ENCODE results near the gene HRH1. TPM values are rescaled to one million over a fixed set of nuclear protein-coding genes. Genes with fewer than 3 reads are reported as not detected.
"Not testable (repeated sequence)": the region's sequence is repeated elsewhere in the genome, so short reads cannot be mapped to it uniquely, and the experiment has no call there.

Gene HRH1
- total RNA-seq, 1 experiment from 2014 or later, result 1.3 TPM

DNA sequence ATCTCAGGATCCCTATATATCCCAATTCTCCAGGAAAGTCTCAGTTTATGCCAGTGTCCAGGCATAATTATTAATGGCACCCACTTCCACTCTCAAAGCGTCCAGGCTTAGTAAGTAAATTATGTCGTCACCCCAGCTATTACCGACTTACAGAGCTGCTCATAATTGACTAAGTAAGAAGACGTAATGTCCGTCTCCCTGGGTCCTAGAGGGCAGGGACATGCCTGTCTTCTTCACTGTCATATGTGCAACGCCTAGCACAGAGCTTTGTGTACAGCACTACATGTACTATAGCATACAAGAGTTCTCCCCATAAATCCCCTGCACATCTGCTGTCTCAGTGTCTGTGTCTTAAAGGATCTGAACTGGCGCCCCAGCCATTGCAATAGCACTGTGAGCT is 23.9 kb upstream of the HRH1 start:
- no TSS peak for BruUV-seq (replicated peaks)
- CTCF ChIA-PET, result no interaction called here
- H3K9me3 Mint-ChIP-seq (ENCODE audit: unreplicated experiment), result no peaks in the 10 kb centered on the region

DNA sequence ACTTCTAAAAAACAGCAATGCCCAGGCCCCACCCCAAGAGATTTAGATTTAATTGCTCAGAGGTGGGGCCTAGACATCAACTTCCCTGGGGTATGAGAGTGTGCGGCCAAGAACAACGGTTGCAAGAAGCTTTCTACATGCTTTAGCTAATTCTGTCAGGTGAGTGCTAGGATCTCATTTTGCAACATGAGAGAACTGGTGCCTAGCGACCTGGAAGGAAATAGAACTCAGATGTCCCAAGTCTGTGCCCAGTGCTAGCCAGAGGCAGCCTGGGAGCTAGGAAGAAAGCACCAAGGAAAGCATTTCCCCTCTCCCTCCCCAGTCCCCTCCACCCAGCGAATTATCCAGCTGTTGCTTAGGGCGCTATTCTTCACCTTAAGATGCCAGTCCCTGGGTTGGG is 22.9 kb upstream of the HRH1 start:
- Histone ChIP-seq H3K4me1 (no peaks in the 10 kb centered on the region), H3K4me3 (ENCODE audit: low read depth, low read length) (no peak overlapping the region), H3K27me3 (replicated peaks; ENCODE audit: control insufficient read depth, insufficient read depth, low read length) (no peaks in the 10 kb centered on the region), H3K9me3 (no peaks in the 10 kb centered on the region), H3K36me3 (ENCODE audit: control insufficient read depth, insufficient read depth, low read length) (no peaks in the 10 kb centered on the region)
- H3K36me3 Mint-ChIP-seq (ENCODE audit: insufficient read depth, unreplicated experiment), result no peaks in the 10 kb centered on the region
- no peaks in the 10 kb centered on the region for H3K4me1 Mint-ChIP-seq (ENCODE audit: low read depth, unreplicated experiment)
- no peak for TF ChIP-seq CTCF (IDR thresholded peaks at IDR 0.05; ENCODE audit: insufficient read depth in 1 of 2, low read depth in 1 of 2, low read length in 1 of 2, severe bottlenecking in 1 of 2, unreplicated experiment in 1 of 2)
- ChIA-PET CTCF (no interaction called here), POLR2A (no interaction called here)
- H3K27ac Mint-ChIP-seq (ENCODE audit: unreplicated experiment), result no peak overlapping the region
- intact Hi-C loops (cut with micrococcal nuclease; ENCODE audit: unreplicated experiment), result no loop called here
- H3K27me3 Mint-ChIP-seq (ENCODE audit: insufficient read depth, unreplicated experiment), result peaks cover 10% of the 10 kb centered on the region
- BruUV-seq (replicated peaks), result no TSS peak
- H3K4me3 Mint-ChIP-seq (ENCODE audit: unreplicated experiment), result no peak overlapping the region
- no peak for DNase-seq
- H3K9me3 Mint-ChIP-seq (ENCODE audit: unreplicated experiment), result no peaks in the 10 kb centered on the region

More for the DNA sequence above, 23.9 kb upstream of the HRH1 start:
- no peak for DNase-seq
- no peak overlapping the region for H3K4me3 Mint-ChIP-seq (ENCODE audit: unreplicated experiment)
- no peak overlapping the region for H3K27ac Mint-ChIP-seq (ENCODE audit: unreplicated experiment)
- intact Hi-C loops (cut with micrococcal nuclease; ENCODE audit: unreplicated experiment), result no loop called here
- H3K27me3 Mint-ChIP-seq (ENCODE audit: insufficient read depth, unreplicated experiment), result peaks cover 14% of the 10 kb centered on the region
- Histone ChIP-seq H3K4me1 (no peaks in the 10 kb centered on the region), H3K27me3 (replicated peaks; ENCODE audit: control insufficient read depth, insufficient read depth, low read length) (no peaks in the 10 kb centered on the region), H3K36me3 (ENCODE audit: control insufficient read depth, insufficient read depth, low read length) (no peaks in the 10 kb centered on the region), H3K9me3 (no peaks in the 10 kb centered on the region), H3K4me3 (ENCODE audit: low read depth, low read length) (no peak overlapping the region)
- no peaks in the 10 kb centered on the region for H3K36me3 Mint-ChIP-seq (ENCODE audit: insufficient read depth, unreplicated experiment)
- POLR2A ChIA-PET, result no interaction called here
- no peak for TF ChIP-seq CTCF (IDR thresholded peaks at IDR 0.05; ENCODE audit: insufficient read depth in 1 of 2, low read depth in 1 of 2, low read length in 1 of 2, severe bottlenecking in 1 of 2, unreplicated experiment in 1 of 2)
- H3K4me1 Mint-ChIP-seq (ENCODE audit: low read depth, unreplicated experiment), result no peaks in the 10 kb centered on the region

GRCh38 chr3:11131886-11132285 is 22.4 kb upstream of the HRH1 start:
- POLR2A ChIA-PET; H3K4me3 ChIP-seq (ENCODE audit: low read depth, low read length); BruUV-seq (replicated peaks); DNase-seq; H3K36me3 Mint-ChIP-seq (ENCODE audit: insufficient read depth, unreplicated experiment); H3K27me3 ChIP-seq (replicated peaks; ENCODE audit: control insufficient read depth, insufficient read depth, low read length); H3K4me1 ChIP-seq; CTCF ChIA-PET; H3K4me1 Mint-ChIP-seq (ENCODE audit: low read depth, unreplicated experiment); H3K9me3 ChIP-seq; H3K27ac Mint-ChIP-seq (ENCODE audit: unreplicated experiment); H3K36me3 ChIP-seq (ENCODE audit: control insufficient read depth, insufficient read depth, low read length); H3K9me3 Mint-ChIP-seq (ENCODE audit: unreplicated experiment); intact Hi-C loops (cut with micrococcal nuclease; ENCODE audit: unreplicated experiment); H3K4me3 Mint-ChIP-seq (ENCODE audit: unreplicated experiment): not testable (repeated sequence)
- peaks cover 10% of the 10 kb centered on the region for H3K27me3 Mint-ChIP-seq (ENCODE audit: insufficient read depth, unreplicated experiment)

GRCh38 chr3:11132861-11133260 is 21.4 kb upstream of the HRH1 start:
- TF ChIP-seq CTCF (IDR thresholded peaks at IDR 0.05; ENCODE audit: insufficient read depth in 1 of 2, low read depth in 1 of 2, low read length in 1 of 2, severe bottlenecking in 1 of 2, unreplicated experiment in 1 of 2), result no peak
- CTCF ChIA-PET, result no interaction called here
- Mint-ChIP-seq H3K36me3 (ENCODE audit: insufficient read depth, unreplicated experiment) (peaks cover 5% of the 10 kb centered on the region), H3K4me3 (ENCODE audit: unreplicated experiment) (no peak overlapping the region), H3K27ac (ENCODE audit: unreplicated experiment) (no peak overlapping the region), H3K27me3 (ENCODE audit: insufficient read depth, unreplicated experiment) (peaks cover 8% of the 10 kb centered on the region), H3K9me3 (ENCODE audit: unreplicated experiment) (no peaks in the 10 kb centered on the region), H3K4me1 (ENCODE audit: low read depth, unreplicated experiment) (no peaks in the 10 kb centered on the region)
- Histone ChIP-seq H3K4me3 (ENCODE audit: low read depth, low read length) (no peak overlapping the region), H3K4me1 (no peaks in the 10 kb centered on the region), H3K36me3 (ENCODE audit: control insufficient read depth, insufficient read depth, low read length) (no peaks in the 10 kb centered on the region), H3K9me3 (no peaks in the 10 kb centered on the region), H3K27me3 (replicated peaks; ENCODE audit: control insufficient read depth, insufficient read depth, low read length) (no peaks in the 10 kb centered on the region)
- POLR2A ChIA-PET, result no interaction called here
- intact Hi-C loops (cut with micrococcal nuclease; ENCODE audit: unreplicated experiment), result no loop called here
- BruUV-seq (replicated peaks), result no TSS peak
- DNase-seq, result no peak
